HCT116 (cell line): ENCODE results near the gene IQCH.

Source experiments
- EZH2 ChIP-seq: fragments of 200-600 bp; sonication (generic); IDR thresholded peaks from 2 replicates; pipeline ENCODE4 v1.6.1; 2017; ENCODE audit warnings: antibody characterized with exemption, mixed run types
- JUND ChIP-seq: IDR thresholded peaks from 2 replicates; pipeline ENCODE4 v1.6.1; 2012
- TF ChIP-seq, protein P1 (sequence below), 3 experiments: fragments of 200-600 bp in 1 of 3; sonication (generic) in 1 of 3; IDR thresholded peaks in 2 of 3; conservative IDR thresholded peaks in 1 of 3; 2 replicates each; pipeline ENCODE4 v1.5.1; 2012 to 2017; ENCODE audit warnings: low read depth in 2 of 3, low read length in 2 of 3, antibody characterized with exemption in 1 of 3, borderline replicate concordance in 1 of 3, control low read depth in 1 of 3, mild to moderate bottlenecking in 1 of 3, mixed read lengths in 1 of 3, mixed run types in 1 of 3, moderate library complexity in 1 of 3; ENCODE audit not compliant: insufficient read depth in 1 of 3

DNA sequence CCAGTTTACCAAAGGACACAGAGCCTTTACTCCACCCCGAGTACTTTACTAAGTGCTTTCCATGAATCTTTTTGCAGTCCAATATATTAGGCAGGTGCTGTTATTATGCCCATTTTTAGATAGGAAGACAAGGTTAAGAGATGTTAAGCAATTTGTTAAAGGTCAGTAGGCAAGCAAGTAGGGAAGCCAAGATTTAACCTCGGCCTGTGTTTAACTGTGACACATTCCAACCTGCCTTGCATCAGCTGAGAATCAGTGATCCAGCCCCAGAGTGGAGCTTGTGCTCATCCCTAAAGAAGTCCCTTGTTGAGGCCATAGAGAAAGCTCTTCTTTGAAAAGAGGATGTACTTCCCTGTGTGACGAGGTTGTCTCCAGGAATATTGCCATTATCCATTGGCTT is 215.1 kb downstream of the IQCH start:
- TF ChIP-seq JUND (no peak), EZH2 (no peak)
- TF ChIP-seq, protein P1, sequence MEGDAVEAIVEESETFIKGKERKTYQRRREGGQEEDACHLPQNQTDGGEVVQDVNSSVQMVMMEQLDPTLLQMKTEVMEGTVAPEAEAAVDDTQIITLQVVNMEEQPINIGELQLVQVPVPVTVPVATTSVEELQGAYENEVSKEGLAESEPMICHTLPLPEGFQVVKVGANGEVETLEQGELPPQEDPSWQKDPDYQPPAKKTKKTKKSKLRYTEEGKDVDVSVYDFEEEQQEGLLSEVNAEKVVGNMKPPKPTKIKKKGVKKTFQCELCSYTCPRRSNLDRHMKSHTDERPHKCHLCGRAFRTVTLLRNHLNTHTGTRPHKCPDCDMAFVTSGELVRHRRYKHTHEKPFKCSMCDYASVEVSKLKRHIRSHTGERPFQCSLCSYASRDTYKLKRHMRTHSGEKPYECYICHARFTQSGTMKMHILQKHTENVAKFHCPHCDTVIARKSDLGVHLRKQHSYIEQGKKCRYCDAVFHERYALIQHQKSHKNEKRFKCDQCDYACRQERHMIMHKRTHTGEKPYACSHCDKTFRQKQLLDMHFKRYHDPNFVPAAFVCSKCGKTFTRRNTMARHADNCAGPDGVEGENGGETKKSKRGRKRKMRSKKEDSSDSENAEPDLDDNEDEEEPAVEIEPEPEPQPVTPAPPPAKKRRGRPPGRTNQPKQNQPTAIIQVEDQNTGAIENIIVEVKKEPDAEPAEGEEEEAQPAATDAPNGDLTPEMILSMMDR (IDR thresholded peaks at IDR 0.05 in 2 of 3, conservative IDR thresholded peaks at IDR 0.05 in 1 of 3; ENCODE audit: borderline replicate concordance in 1 of 3, insufficient read depth in 1 of 3, low read depth in 2 of 3, low read length in 2 of 3) = no peak
